ENCODE measurements around the gene GFOD1.
"Not testable (repeated sequence)": the region's sequence is repeated elsewhere in the genome, so short reads cannot be mapped to it uniquely, and the experiment has no call there.

The GFOD1 gene

GRCh38 chr6:13515912-13516311, 28.5 kb upstream of the GFOD1 start:
- TF ChIP-seq TARDBP (IDR thresholded peaks at IDR 0.05) (no peak), L3MBTL2 (conservative IDR thresholded peaks at IDR 0.05) (no peak)
- no peak for DNase-seq (ENCODE audit: extremely low spot score)
- CTCF ChIA-PET = no interaction called here
- POLR2A ChIA-PET = no interaction called here

GRCh38 chr6:13513626-13514502, 26.5 kb upstream of the GFOD1 start:
- CTCF ChIA-PET = interaction anchor here (1.0 kb wide), 1 partner anchor 35 kb away, joined by 3 read pairs; no protein-coding TSS in a partner anchor
- TF ChIP-seq L3MBTL2 (conservative IDR thresholded peaks at IDR 0.05) = no peak
- TF ChIP-seq FOXM1 (IDR thresholded peaks at IDR 0.05; ENCODE audit: borderline replicate concordance) = no peak
- no peak for TF ChIP-seq FOXK2 (IDR thresholded peaks at IDR 0.05)
- TF ChIP-seq HDGF (IDR thresholded peaks at IDR 0.05; ENCODE audit: borderline replicate concordance) = no peak
- no peak for TF ChIP-seq NFRKB (IDR thresholded peaks at IDR 0.05)
- TF ChIP-seq LEF1 (IDR thresholded peaks at IDR 0.05; ENCODE audit: borderline replicate concordance) = no peak
- no peak for TF ChIP-seq SUZ12 (IDR thresholded peaks at IDR 0.05)
- no peak for TF ChIP-seq TARDBP (IDR thresholded peaks at IDR 0.05)
- no peak for TF ChIP-seq FOXA1 (IDR thresholded peaks at IDR 0.05)
- TF ChIP-seq BHLHE40 (IDR thresholded peaks at IDR 0.05; ENCODE audit: borderline replicate concordance) = no peak
- TF ChIP-seq ELF4 (IDR thresholded peaks at IDR 0.05) = no peak
- TF ChIP-seq CTBP1 (IDR thresholded peaks at IDR 0.05; ENCODE audit: borderline replicate concordance) = no peak
- no peak for TF ChIP-seq ARNT (IDR thresholded peaks at IDR 0.05)
- TF ChIP-seq SP1 (IDR thresholded peaks at IDR 0.05) = no peak
- TF ChIP-seq ZNF384 (IDR thresholded peaks at IDR 0.05) = no peak
- TF ChIP-seq, protein P1, sequence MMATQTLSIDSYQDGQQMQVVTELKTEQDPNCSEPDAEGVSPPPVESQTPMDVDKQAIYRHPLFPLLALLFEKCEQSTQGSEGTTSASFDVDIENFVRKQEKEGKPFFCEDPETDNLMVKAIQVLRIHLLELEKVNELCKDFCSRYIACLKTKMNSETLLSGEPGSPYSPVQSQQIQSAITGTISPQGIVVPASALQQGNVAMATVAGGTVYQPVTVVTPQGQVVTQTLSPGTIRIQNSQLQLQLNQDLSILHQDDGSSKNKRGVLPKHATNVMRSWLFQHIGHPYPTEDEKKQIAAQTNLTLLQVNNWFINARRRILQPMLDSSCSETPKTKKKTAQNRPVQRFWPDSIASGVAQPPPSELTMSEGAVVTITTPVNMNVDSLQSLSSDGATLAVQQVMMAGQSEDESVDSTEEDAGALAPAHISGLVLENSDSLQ (IDR thresholded peaks at IDR 0.05) = no peak
- POLR2A ChIA-PET = no interaction called here
- DNase-seq (ENCODE audit: extremely low spot score) = no peak

DNA sequence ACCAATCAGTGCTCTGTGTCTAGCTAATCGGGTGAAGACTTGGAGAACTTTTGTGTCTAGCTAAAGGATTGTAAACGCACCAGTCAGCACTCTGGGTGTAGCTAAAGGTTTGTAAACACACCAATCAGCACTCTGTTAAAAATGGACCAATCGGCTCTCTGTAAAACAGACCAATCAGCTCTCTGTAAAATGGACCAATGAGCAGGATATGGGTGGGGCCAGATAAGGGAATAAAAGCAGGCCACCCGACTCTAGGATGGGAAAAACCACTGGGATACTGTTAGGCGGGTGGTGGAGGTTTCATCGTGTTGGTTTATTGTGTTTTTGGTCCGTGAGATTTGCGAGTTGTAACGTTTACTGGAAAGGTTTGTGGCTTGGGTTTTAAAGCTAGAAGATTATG, 25.5 kb upstream of the GFOD1 start:
- ChIA-PET CTCF (no interaction called here), POLR2A (no interaction called here)
- DNase-seq (ENCODE audit: extremely low spot score) = no peak
- TF ChIP-seq BHLHE40 (IDR thresholded peaks at IDR 0.05; ENCODE audit: borderline replicate concordance) = no peak
- TF ChIP-seq, protein P1 (IDR thresholded peaks at IDR 0.05) = no peak
- no peak for TF ChIP-seq LEF1 (IDR thresholded peaks at IDR 0.05; ENCODE audit: borderline replicate concordance)
- no peak for TF ChIP-seq NFRKB (IDR thresholded peaks at IDR 0.05)
- no peak for TF ChIP-seq ARNT (IDR thresholded peaks at IDR 0.05)
- no peak for TF ChIP-seq SP1 (IDR thresholded peaks at IDR 0.05)
- TF ChIP-seq FOXM1 (IDR thresholded peaks at IDR 0.05; ENCODE audit: borderline replicate concordance) = no peak
- no peak for TF ChIP-seq ELF4 (IDR thresholded peaks at IDR 0.05)
- TF ChIP-seq SUZ12 (IDR thresholded peaks at IDR 0.05) = no peak
- TF ChIP-seq FOXA1 (IDR thresholded peaks at IDR 0.05) = no peak
- TF ChIP-seq CTBP1 (IDR thresholded peaks at IDR 0.05; ENCODE audit: borderline replicate concordance) = no peak

DNA sequence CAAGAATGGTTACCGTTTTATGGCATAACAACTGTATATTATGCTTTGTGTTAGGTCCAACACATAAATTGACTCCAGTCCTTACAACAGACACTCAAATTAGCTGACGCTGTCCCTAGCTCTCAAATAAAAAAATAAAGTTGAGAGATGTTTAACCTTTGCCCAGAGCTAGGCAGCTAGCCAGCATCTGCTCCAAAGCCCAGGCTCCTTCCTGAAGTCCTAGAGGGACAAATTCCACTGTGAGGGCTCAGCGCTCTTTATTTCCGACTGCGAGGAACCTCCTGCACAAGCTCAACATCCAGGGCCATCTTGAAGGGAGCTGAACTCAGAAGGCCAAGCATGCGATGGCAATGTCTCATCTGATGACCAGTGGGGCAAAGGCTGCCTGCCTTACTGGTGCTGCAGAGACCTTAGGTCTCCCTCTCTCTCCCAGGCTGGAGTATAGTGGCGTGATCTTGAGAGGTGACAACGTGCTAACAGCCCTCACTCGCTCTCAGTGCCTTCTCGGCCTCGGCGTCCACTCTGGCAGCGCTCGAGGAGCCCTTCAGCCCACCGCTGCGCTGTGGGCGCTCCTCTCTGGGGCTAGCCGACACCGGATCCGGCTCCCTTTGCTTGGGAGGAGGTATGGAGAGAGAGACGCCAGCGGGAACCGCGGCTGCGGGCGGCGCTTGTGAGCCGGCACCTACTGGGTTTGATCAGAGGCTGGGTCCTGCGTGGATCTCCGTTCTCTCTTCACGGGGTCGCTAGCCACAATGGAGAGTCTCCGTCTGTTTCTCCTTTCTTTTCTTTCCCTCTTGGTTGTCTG, 24.7 kb upstream of the GFOD1 start:
- POLR2A ChIA-PET = no interaction called here

GRCh38 chr6:13511141-13511571, 23.8 kb upstream of the GFOD1 start:
- CTCF ChIA-PET; POLR2A ChIA-PET; DNase-seq (ENCODE audit: extremely low spot score): not testable (repeated sequence)

More for the DNA sequence above, 24.7 kb upstream of the GFOD1 start:
- no peak for TF ChIP-seq ELF4 (IDR thresholded peaks at IDR 0.05)
- TF ChIP-seq HDGF (IDR thresholded peaks at IDR 0.05; ENCODE audit: borderline replicate concordance) = no peak
- no peak for TF ChIP-seq FOXK2 (IDR thresholded peaks at IDR 0.05)
- TF ChIP-seq TARDBP (IDR thresholded peaks at IDR 0.05) = no peak
- TF ChIP-seq CTBP1 (IDR thresholded peaks at IDR 0.05; ENCODE audit: borderline replicate concordance) = no peak
- TF ChIP-seq ARNT (IDR thresholded peaks at IDR 0.05) = no peak
- no peak for TF ChIP-seq LEF1 (IDR thresholded peaks at IDR 0.05; ENCODE audit: borderline replicate concordance)
- no peak for TF ChIP-seq SUZ12 (IDR thresholded peaks at IDR 0.05)
- no peak for TF ChIP-seq FOXM1 (IDR thresholded peaks at IDR 0.05; ENCODE audit: borderline replicate concordance)
- TF ChIP-seq, protein P1 (IDR thresholded peaks at IDR 0.05) = no peak
- no peak for TF ChIP-seq NFRKB (IDR thresholded peaks at IDR 0.05)
- CTCF ChIA-PET = no interaction called here
- DNase-seq (ENCODE audit: extremely low spot score) = no peak

GRCh38 chr6:13510433-13510832, 23.0 kb upstream of the GFOD1 start:
- CTCF ChIA-PET; DNase-seq (ENCODE audit: extremely low spot score); POLR2A ChIA-PET: not testable (repeated sequence)
